ACHN (cell line): ENCODE data around the gene RAB3IL1.
A peak's percentile ranks its signal among the peaks of the same experiment; 100 is the strongest.
"Not testable (repeated sequence)": the region's sequence is repeated elsewhere in the genome, so short reads cannot be mapped to it uniquely, and the experiment has no call there.

ENCODE experiments used
- DNase-seq: peaks from one replicate; pipeline ENCODE4 v3.0.0-alpha.2; 2015
- in situ Hi-C: cut with HindIII; loops from 2 replicates; pipeline ENCODE4 v1.10.0; 2017; ENCODE audit warnings: low sequenced_read_pairs, low pct_ligation_motif_present, low pct_unique_long_range_greater_than_20kb

Gene RAB3IL1

DNA sequence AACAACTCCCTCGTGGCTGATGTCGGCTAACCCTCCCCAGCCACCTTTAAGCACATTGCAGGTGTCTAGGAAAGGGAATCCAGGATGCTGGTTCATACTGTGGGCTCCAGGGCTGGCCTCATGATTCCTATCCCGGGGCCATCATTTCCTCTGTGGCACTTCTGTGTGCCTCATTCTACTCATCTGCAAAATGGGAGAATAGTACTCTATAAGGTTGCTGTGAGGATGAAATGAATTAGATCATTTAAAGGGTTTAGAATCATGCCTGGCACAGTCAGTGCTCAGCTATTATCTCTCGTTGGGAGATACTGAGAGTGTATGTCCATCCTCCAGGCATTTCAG lies 21.7 kb downstream of the RAB3IL1 start:
- in situ Hi-C loops = no loop called here
- no peak for DNase-seq

DNA sequence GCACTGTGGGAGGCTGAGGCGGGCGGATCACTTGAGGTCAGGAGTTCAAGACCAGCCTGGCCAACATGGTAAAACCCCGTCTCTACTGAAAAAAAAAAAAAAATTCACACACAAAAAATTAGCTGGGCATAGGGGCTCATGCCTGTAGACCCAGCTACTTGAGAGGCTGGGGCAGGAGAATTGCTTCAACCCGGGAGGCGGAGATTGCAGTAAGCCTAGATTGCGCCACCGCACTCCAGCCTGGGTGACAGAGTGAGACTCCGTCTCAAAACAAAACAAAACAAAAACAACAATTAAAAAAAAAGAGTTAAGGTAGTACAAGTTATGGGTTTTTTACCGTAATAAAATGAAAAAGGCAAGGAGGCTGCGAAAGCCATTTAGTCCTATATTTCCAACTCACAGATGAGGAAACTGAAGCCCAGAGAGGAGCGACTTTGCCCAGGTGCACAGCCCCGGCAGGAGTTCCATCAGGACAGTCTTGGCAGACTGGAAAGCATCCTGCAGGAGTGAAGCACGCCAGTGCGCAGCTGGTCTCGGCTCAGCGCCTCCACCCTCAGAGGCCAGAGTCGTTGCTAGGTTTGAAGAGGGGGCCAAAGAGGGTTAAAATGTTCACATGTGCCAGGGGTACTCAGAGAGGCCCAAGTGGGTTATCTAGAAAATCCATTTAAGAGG lies 22.2 kb downstream of the RAB3IL1 start:
- in situ Hi-C loops = no loop called here
- DNase-seq = no peak

DNA sequence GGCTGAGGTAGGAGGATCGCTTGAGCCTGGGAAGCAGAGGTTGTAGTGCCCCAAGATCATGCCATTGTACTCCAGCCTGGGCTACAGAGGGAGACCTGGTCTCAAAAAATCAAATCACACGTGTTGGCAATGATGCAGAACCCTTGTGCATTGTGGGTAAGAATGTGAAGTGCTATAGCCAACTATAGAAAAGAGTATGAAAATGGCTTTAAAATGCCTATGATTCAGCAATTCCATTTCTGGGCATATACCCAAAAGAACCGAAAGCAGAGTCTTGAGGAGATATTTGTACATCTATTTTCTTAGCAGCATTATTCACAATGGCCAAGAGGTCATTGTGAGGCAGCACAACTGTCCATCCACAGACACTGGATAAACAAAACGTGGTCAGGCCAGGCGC lies 23.4 kb downstream of the RAB3IL1 start:
- DNase-seq = peak; percentile 8
- in situ Hi-C loops = no loop called here

DNA sequence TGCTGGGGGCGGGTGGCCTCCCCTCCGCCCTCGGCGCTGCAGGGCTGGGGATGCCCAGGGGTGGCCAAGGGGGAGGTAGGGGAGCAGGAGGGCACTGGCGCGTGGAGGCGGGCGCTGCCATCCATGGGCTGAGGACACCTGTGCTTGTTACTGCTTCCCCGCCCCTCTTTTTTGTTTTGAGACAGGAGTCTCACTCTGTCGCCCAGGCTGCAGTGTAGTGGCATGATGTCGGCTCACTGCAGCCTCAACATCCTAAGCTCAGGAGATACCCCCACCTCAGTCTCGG lies 25.3 kb downstream of the RAB3IL1 start:
- no peak for DNase-seq
- in situ Hi-C loops = no loop called here

DNA sequence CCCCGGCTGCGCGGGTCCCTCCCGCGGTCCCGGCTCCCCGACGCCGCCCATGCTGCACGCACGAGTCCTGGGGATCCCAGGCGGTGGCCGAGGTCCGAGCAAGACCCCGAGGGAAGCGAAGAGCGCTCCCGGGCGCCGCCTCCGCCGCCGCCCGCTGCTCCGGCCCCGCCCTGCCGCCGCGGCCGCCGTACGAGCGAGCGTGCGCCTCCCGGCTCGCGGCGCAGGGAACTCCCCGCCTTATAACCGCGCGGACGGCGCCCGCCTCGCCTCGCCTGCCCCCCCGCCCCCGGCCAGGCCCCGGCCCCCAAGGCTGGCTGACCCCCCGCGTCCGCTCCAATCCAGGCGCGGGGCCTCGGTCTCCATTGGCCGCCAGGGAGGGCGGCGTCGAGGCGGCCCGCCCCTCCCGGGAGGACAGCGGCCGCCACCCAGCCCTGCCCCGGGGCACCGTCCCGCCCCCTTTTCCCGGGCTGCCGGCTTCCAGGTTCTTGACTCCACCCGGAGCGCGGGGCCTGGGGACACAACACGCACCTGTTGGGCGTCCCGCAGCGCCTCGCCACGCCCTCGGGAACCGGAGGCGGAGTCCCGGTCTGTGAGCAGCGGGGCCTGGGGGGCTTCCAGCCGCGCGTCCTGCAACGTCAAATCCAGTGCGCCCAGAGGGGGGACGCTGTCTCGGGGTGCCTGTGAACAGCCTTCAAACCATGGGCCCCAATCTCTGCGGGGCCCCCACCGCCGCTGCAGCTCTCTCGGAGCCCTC lies 25.9 kb downstream of the RAB3IL1 start, which contains the start of gene FADS3:
Gene FADS3 (minus strand): TSS at position 215 of the 754 bp plus-strand sequence. CDS start 164 bp downstream, at position 51.
- in situ Hi-C loops = no loop called here
- DNase-seq = peak; percentile 89

DNA sequence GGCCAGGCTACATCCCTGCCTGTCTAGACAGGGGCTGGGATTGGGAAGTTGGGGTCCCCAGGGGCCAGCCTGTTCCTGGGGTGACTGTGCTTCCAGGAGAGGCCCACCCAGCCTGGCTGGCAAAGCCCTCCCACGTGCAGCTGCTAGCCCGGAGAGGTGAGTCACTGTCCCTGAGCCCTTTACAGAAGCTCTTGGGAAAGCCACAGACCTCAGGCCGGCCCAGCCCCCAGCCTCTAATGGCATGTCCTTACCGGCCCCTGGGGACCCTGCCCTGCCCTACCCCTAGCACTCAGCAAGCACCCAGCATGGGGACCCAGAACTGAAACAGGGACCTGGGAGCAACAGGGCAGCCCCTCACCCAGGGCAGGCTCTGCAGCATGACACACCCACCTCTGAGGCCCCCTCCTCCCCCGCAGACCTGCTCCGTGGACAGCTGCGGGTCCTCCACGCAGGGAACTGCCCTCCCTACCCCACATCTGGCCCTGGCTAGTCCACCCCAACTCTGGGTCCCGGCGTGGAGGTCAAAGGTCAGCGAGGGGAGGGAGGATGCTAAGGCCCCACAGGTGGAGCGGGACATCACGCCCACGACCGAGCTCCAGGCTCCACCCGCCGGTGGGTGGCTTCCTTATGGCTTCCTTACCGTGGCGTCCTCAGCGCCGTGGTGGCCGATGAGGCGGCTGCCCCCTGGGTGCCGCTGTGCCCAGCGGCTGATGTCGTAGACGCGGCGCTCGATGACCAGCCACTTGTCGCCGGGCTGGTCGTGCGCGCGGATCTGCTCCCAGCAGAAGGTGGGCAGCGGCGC lies 26.6 kb downstream of the RAB3IL1 start:
- in situ Hi-C loops = no loop called here
- DNase-seq = peak; percentile 73

DNA sequence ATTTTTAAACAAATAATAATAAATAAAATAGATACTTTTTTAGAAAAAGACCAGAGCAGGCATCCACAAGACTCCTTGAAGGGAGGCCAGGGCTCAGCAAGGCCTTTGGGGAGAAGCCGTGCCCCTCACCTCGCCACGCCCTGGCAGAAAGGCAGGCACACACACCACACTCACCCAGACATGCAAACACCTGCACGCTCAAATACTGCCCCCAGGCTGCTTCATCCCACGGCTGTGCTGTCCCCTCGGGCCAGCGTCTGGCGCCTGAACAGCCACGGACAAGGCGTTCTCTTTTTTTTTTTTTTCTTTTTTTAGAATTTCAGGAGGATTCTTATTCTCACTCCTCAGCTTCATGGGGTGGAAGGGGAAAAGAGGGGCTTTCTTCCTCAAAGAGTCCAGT lies 27.5 kb downstream of the RAB3IL1 start:
- in situ Hi-C loops = no loop called here
- DNase-seq = no peak

DNA sequence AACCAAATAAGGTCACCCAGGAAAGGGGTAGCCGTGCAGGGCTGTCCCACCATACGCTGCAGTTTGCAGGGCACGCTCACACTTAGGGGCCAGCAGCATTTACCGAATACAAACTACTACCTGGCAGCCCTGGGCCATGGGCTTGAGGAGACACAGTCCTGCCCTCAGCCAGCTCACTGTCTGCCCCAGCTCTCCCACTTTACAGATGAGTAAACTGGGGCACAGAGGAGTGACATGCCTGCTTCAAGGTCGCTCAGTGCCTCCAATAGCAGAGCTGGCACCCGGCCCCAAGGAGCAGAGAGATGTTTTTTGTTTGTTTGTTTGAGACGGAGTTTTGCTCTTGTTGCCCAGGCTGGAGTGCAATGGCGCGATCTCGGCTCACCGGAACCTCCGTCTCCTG lies 28.8 kb downstream of the RAB3IL1 start:
- in situ Hi-C loops = no loop called here

DNA sequence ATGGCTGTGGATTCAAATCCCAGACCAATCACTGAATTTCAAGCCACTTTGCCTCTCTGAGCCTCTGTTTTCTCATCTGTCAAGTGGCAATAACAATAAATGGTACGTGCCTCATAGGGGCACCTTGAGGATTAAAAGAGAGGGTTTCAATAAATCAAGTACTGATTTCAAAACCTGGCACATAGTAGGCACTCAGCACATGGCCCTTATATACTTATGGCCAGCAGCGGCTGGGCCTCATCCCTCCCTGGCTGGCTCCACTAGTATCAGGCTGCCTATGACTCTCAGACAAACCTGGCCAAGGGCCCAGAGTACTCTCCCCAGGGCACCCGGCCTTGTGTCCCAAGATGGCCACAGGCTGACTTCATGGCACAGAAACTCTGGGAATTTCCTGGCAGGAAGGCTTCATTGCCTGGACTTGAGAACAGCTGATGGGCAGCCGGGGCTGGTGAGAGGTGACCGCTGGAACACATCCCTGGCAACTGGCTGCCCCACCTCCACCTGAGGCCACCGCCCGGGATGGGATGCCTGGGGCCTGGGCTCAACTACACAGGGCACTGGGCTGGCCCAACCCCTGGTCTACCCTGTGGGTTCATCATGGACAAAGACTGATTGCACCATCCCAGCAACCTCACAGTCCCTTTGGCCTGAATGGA lies 29.4 kb downstream of the RAB3IL1 start:
- in situ Hi-C loops = no loop called here

More for the DNA sequence above, 28.8 kb downstream of the RAB3IL1 start:
- no peak for DNase-seq

DNA sequence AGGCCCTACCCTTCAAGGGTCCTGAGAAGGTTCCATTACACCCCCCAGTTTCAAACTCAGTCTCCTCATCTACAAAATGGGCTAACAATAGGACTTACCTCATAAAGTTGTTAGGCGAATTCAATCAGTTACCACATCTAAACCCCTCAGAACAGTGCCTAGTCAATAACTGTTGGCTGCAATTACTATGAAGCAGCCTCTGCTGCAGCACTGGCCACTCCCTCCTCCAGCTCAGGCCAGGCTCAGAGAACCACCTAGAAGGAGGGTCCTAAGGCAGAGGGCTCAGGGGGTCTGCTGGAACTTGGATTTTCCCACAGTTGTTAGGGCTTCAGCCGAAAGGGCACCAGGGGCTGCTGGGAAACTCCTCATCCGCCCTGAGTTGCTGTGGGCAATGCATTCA lies 30.7 kb downstream of the RAB3IL1 start:
- no peak for DNase-seq
- in situ Hi-C loops = no loop called here

More for the DNA sequence above, 29.4 kb downstream of the RAB3IL1 start:
- peak; percentile 89 for DNase-seq

DNA sequence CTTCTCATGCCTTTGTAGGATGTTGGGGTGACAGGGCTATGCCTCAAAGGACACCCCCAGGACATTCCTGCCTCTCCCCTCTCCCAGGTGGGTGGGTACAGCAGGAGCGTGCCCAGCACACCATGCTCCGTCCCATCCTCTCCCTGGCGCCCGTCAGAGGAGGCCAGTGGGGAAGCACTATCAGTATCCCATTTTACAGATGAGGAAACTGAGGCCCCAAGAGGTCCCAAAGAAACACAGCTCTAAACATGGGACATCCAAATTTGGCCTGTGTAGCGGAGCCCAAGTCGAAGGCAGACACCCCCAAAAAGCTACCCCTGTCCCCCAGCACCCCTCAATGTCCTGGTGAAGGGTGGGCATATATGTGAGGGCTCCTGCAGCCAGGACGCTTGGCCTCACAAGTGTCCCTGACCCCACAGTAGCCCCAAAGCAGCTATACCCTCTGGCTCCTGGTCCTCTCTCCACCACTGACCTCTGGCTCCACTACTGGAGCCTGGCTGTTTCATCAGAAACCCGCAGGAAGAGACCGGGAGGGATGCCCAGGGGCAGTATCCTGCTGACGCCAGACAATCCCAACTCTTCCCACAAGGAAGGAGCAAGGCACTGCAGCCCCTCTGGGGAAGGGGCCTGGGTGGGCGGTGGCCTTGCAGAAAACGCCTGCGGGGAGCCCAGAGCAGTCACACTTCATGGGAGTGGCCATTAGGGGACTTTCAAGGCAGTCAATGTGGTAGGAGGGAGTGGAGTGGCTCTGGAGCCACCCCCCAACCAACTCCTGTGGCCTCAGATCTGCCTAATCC lies 31.4 kb downstream of the RAB3IL1 start:
- in situ Hi-C loops = no loop called here
- DNase-seq = no peak

DNA sequence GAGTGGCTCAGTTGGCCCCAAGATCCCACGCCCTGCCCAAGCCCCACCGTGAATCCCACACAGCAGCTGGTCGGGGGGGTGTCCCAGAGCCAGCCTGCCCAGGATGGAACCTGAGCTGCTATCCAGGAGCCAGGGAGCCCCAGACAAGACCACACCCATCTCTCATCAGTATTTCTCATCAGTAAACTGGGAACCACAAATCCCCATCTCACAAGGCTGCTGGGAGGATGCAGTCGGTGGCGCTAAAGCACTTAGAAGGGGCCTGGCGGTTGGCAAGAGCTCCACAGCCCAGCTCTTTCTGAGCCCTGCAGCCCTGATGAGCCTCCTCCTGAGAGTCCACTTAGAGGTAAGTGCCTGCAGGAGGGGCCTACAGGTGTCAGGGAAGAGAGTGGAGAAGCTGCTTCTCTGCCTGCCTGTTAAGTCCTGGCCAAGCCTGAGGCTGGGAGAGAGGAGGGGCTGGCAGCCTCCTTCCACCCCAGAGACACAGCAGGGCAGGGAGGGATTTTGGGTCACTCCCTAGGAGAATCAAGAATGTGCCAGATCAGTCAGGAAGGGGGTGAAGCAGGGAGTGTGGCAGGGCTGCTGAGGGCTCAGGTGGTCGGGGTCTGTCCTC lies 32.1 kb downstream of the RAB3IL1 start:
- no peak for DNase-seq
- in situ Hi-C loops = no loop called here

DNA sequence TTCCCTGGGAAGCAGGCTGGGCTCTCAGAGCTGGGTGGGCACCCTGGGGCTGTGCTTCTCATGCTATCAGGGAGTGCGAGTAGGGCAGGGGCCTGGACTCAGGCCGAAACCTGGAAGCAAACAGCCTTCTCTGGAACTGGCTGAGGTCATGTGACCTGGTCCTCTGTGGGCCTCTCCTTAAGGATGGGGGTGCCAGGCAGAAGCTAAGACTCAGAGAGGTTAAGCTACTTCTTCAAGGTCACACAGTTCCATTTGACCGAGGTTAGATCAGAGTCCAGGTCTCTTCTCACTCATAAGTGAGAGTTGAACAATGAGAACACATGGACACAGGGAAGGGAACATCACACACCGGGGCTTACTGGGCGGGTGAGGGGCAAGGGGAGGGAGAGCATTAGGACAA lies 33.4 kb downstream of the RAB3IL1 start:
- in situ Hi-C loops = no loop called here
- no peak for DNase-seq

DNA sequence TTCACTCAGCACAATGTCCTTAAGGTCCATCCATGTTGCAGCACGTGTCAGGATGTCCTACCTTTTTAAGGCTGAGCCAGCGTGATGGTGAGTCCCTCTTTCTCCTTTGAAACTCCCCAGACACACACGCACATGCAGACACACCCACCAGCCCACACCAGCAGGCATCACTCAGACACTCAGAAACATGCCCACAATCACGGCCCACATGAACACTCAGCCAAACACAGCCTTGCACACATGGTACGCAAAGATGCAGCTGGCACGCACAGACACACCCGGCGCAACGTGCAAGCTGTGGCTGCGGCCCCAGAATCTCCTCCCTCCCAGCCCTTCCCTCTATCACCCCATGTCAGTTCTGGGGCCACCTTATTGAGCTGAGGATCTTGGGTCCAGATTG lies 34.0 kb downstream of the RAB3IL1 start:
- no peak for DNase-seq
- in situ Hi-C loops = no loop called here

DNA sequence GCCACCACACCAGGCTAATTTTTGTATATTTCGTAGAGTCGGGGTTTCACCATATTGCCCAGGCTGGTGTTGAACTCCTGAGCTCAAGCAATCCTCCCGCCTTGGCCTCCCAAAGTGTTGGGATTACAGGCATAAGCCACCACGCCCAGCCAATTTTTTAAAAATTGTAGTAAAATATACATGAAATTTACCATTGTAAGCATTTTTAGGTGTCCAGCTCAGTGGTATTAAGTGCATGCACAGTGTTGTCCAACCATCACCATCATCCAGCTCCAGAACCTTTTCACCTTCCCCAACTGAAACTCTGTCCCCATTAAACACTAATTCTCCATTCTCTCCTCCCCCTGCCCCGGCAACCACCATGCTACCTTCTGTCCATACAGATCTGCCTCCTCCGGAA lies 34.5 kb downstream of the RAB3IL1 start:
- in situ Hi-C loops = no loop called here
- no peak for DNase-seq

DNA sequence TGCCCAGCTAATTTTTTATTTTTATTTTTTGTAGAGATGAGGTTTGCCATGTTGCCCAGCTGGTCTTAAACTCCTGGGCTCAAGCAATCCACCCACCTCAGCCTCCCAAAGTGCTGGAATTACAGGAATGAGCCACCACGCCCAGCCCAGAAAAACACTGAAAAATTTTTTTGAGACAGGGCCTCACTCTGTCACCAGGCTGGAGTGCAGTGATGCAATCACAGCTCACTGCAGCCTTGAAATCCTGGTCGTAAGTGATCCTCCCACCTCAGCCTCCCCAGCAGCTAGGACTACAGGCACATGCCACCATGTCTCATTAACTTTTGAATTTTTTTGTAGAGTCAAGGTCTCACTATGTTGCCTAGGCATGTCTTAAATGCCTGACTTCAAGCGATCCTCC lies 35.1 kb downstream of the RAB3IL1 start:
- DNase-seq, in situ Hi-C loops: not testable (repeated sequence)

DNA sequence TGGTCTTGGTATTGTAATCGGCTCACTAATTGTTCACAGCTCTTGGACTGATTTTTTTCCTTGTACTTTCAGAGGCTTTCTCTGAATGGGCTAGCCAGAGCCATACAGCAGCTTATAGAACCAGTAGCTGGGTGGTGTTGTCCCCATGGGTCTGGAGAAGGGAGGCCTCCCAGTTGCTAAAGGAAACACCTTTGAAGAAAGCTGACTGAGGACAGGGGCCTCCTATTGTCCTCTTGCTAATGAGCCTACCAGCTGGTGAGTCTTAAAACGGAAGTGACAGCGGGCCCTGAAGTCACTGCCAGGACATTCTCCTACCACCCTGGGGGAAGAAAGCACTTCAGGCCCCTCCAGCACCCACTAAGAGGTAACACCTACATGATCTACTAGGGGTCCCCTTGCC lies 36.0 kb downstream of the RAB3IL1 start:
- no peak for DNase-seq
- in situ Hi-C loops = no loop called here

DNA sequence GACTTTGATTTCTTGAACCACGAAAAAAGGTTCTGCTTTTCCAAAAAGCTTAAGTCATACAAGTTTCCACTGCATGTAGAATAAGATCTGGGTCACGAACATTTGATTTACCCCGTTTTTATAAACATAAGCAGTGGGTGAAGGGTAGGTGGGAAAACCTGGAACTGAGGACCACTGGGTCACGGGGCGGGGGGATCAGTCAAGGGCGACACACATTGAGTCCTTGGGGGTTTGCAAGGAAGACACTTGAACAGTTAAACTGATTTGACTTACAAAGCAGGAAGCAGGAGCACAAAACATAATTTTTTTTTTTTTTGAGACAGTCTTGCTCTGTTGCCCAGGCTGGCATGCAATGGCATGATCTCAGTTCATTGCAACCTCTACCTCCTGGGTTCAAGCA lies 36.9 kb downstream of the RAB3IL1 start:
- DNase-seq = no peak
- in situ Hi-C loops = no loop called here
